NCI-H460 (cell line): ENCODE data around the gene C20orf144. TPM values are rescaled to one million over a fixed set of nuclear protein-coding genes. Genes with fewer than 3 reads are reported as not detected.

Experiments used
- DNase-seq: peaks from one replicate; pipeline ENCODE4 v3.0.0-alpha.2; 2016; ENCODE audit warnings: low read depth; ENCODE audit errors: extremely low read depth
- total RNA-seq: library from RNA; depleted of rRNA; stranded (reverse); fragments of >200 nt; shearing (Covaris generic); gene quantifications from 2 replicates; pipeline ENCODE4 v1.2.3, GENCODE V29; 2014

Gene C20orf144
- total RNA-seq, 1 experiment from 2014 or later, result not detected

- peak; percentile 62 for DNase-seq
These were observed 1.3 kb downstream of the C20orf144 start for GRCh38 chr20:33663161-33664084.

- no peak for DNase-seq
These were observed 2.1 kb downstream of the C20orf144 start for GRCh38 chr20:33664085-33664761.

- no peak for DNase-seq
These were observed 2.6 kb downstream of the C20orf144 start for GRCh38 chr20:33664762-33665144.

- DNase-seq, result no peak
These were observed 4.4 kb downstream of the C20orf144 start, which contains the start of gene ACTL10 for GRCh38 chr20:33666293-33667244. Gene ACTL10, plus strand, starts transcription at chr20:33666943. Its CDS starts 555 bp downstream, at chr20:33667498.

- DNase-seq, result no peak
These were observed 5.1 kb downstream of the C20orf144 start for GRCh38 chr20:33667245-33667675.

GRCh38 chr20:33667676-33668465, 5.7 kb downstream of the C20orf144 start:
- no peak for DNase-seq

GRCh38 chr20:33668466-33669155, 6.5 kb downstream of the C20orf144 start:
- no peak for DNase-seq

GRCh38 chr20:33669224-33669623, 7.1 kb downstream of the C20orf144 start:
- DNase-seq, result no peak

GRCh38 chr20:33669873-33670640, 7.9 kb downstream of the C20orf144 start:
- DNase-seq, result no peak

GRCh38 chr20:33670715-33671499, 8.8 kb downstream of the C20orf144 start:
- no peak for DNase-seq

GRCh38 chr20:33671573-33672288, 9.6 kb downstream of the C20orf144 start:
- DNase-seq, result no peak

GRCh38 chr20:33672426-33673113, 10.4 kb downstream of the C20orf144 start:
- DNase-seq, result no peak

- no peak for DNase-seq
These were observed 10.9 kb downstream of the C20orf144 start for GRCh38 chr20:33673114-33673409.

GRCh38 chr20:33673410-33674293, 11.5 kb downstream of the C20orf144 start:
- DNase-seq, result no peak

- DNase-seq, result peak; percentile 79
These were observed 12.4 kb downstream of the C20orf144 start, which contains the start of gene NECAB3 for GRCh38 chr20:33674294-33675135. Gene NECAB3, minus strand, starts transcription at chr20:33674428. Its CDS starts 76 bp downstream, at chr20:33674352.
